GM19025 (cell line): Measurements from ENCODE around the gene TTLL11.
"Not testable (repeated sequence)": the region's sequence is repeated elsewhere in the genome, so short reads cannot be mapped to it uniquely, and the experiment has no call there.

Experiments
- ATAC-seq: cut with Tn5 transposase; IDR thresholded peaks from one replicate; pipeline ENCODE4 v1.9.1; 2021; ENCODE audit warnings: mild to moderate bottlenecking, low read depth, moderate library complexity; ENCODE audit not compliant: unreplicated experiment

The TTLL11 gene

GRCh38 chr9:121981118-121981883 is 111.8 kb downstream of the TTLL11 start:
- no peak for ATAC-seq

GRCh38 chr9:121980665-121981064 is 112.4 kb downstream of the TTLL11 start:
- ATAC-seq: not testable (repeated sequence)

GRCh38 chr9:121979736-121980135 is 113.4 kb downstream of the TTLL11 start:
- ATAC-seq: no peak

GRCh38 chr9:121976751-121977150 is 116.4 kb downstream of the TTLL11 start:
- no peak for ATAC-seq

GRCh38 chr9:121975801-121976277 is 117.3 kb downstream of the TTLL11 start:
- no peak for ATAC-seq

GRCh38 chr9:121974421-121974820 is 118.7 kb downstream of the TTLL11 start:
- no peak for ATAC-seq

- no peak for ATAC-seq
Measured at GRCh38 chr9:121972501-121972981, 120.6 kb downstream of the TTLL11 start.

GRCh38 chr9:121968056-121968455 is 125.1 kb downstream of the TTLL11 start:
- no peak for ATAC-seq

GRCh38 chr9:121966706-121967105 is 126.4 kb downstream of the TTLL11 start:
- no peak for ATAC-seq

- ATAC-seq: no peak
Measured at GRCh38 chr9:121963528-121963995, 129.5 kb downstream of the TTLL11 start.

GRCh38 chr9:121962421-121962820 is 130.7 kb downstream of the TTLL11 start:
- ATAC-seq: no peak

- ATAC-seq: no peak
Measured at GRCh38 chr9:121960665-121961064, 132.4 kb downstream of the TTLL11 start.

- no peak for ATAC-seq
Measured at GRCh38 chr9:121958530-121958929, 134.6 kb downstream of the TTLL11 start.

- ATAC-seq: no peak
Measured at GRCh38 chr9:121956808-121957207, 136.3 kb downstream of the TTLL11 start.

GRCh38 chr9:121955649-121956048 is 137.5 kb downstream of the TTLL11 start:
- no peak for ATAC-seq

GRCh38 chr9:121954477-121955140 is 138.5 kb downstream of the TTLL11 start:
- no peak for ATAC-seq

GRCh38 chr9:121952611-121953010 is 140.5 kb downstream of the TTLL11 start:
- ATAC-seq: no peak

GRCh38 chr9:121950866-121951265 is 142.2 kb downstream of the TTLL11 start:
- no peak for ATAC-seq

- ATAC-seq: no peak
Measured at GRCh38 chr9:121950441-121950840, 142.7 kb downstream of the TTLL11 start.

- ATAC-seq: no peak
Measured at GRCh38 chr9:121949766-121950165, 143.3 kb downstream of the TTLL11 start.

- no peak for ATAC-seq
Measured at GRCh38 chr9:121949364-121949763, 143.7 kb downstream of the TTLL11 start.

GRCh38 chr9:121947775-121948174 is 145.3 kb downstream of the TTLL11 start:
- ATAC-seq: no peak
